ENCODE measurements around the gene NAGLU.

Gene NAGLU

GRCh38 chr17:42565523-42566214 lies 29.6 kb downstream of the NAGLU start:
- DNase-seq = no peak

GRCh38 chr17:42566215-42566882 lies 30.3 kb downstream of the NAGLU start:
- no peak for DNase-seq

GRCh38 chr17:42566883-42567573 lies 31.0 kb downstream of the NAGLU start, which contains the start of gene MLX:
Gene MLX (plus strand): TSS chr17:42567100. CDS start chr17:42567125, 25 bp downstream.
- DNase-seq = peak; percentile 81 to 87

DNA sequence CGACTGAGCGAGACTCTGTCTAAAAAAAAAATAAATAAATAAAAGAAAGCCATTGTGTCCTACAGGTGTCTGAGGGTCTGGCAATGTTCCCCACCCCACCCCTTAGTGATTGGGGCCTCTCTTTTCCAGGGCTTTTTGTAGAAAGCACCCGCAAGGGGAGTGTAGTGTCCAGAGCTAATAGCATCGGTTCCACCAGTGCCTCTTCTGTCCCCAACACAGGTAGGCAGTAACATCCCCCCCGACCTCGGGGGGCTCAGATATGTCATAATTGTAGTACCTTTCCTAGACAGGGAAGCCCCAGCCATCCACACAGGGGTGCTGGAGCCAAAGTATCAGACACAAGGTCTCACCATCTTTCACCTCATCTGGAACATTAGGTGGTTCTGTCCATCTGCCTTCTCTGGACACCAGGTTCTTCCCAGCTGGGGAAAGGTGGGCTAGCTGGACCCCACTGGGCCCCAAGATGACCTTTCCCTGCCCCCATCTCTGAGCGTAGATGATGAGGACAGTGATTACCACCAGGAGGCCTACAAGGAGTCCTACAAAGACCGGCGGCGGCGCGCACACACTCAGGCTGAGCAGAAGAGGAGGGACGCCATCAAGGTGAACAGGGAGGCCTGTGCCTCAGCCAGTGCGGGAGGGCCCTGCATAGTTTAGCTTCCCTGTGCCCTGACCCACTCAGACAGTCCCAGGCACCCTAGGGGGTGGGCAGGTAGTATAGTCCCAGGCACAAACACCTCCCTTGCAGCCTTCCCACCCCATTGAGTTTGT lies 32.5 kb downstream of the NAGLU start:
- no peak for DNase-seq

- DNase-seq = no peak
Observed at GRCh38 chr17:42571435-42572225, 35.6 kb downstream of the NAGLU start.

GRCh38 chr17:42573095-42573494 lies 37.1 kb downstream of the NAGLU start:
- no peak for DNase-seq

DNA sequence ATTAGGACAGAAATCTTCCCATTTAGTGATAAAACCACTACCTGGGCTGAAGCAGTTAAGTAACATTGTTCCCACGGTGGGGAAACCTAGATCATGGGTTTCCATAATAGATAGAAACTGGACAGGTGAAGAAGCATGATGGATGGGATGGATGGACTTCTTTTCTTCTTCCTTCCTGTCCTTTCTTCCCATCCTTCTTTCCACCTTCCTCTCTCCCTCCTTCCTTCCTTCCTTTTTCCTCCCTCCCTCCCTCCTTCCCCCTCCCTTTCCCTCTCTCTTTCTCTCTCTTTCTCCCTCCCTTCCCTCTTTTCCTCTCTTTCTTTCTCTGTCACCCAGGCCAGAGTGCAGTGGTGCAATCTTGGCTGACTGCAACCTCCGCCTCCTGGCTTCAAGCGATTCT lies 38.4 kb downstream of the NAGLU start:
- no peak for DNase-seq

GRCh38 chr17:42577140-42577531 lies 41.1 kb downstream of the NAGLU start:
- DNase-seq = no peak

- peak; percentile 87 to 90 for DNase-seq
Observed at GRCh38 chr17:42577532-42578281, 41.7 kb downstream of the NAGLU start, which contains the start of gene PSMC3IP. Gene PSMC3IP (minus strand): TSS chr17:42577729. CDS start chr17:42577686, 43 bp downstream.

GRCh38 chr17:42578282-42578869 lies 42.3 kb downstream of the NAGLU start:
- DNase-seq = peak; percentile 69 to 71

DNA sequence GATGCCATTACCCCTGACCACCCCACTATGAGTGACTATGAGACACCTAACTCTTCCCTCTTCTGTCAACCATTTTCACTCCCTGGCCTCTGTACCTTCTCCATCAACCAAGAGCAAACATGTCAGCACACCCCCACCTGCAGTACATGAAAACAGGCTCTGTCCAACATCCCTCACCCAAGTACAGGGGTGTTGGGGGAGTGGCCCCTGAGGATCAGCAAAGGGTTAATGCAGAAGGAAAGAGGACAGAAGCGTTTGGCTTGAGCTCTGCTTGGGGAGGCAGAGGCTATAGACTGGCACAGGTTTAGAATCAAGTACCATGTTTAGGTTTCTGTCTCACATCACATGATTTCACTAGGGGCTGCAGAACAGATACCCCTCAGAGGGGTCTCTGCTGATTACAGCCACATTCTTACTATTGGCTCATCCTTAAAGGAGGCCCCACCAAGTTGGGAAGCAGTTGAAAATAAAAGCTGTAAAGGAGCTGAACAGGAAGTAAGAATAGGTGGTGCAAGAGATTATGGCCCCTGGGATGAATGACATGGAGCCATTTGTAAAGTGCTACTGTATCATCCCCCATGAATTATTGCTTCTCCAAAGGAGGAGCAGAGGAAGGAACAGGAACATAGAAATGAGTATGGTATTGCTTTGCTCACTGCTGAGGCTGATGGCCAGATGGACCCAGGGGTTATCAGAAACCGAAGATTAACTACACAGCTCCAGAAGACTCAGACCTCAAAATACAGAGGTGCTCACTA lies 43.9 kb downstream of the NAGLU start:
- DNase-seq = no peak

DNA sequence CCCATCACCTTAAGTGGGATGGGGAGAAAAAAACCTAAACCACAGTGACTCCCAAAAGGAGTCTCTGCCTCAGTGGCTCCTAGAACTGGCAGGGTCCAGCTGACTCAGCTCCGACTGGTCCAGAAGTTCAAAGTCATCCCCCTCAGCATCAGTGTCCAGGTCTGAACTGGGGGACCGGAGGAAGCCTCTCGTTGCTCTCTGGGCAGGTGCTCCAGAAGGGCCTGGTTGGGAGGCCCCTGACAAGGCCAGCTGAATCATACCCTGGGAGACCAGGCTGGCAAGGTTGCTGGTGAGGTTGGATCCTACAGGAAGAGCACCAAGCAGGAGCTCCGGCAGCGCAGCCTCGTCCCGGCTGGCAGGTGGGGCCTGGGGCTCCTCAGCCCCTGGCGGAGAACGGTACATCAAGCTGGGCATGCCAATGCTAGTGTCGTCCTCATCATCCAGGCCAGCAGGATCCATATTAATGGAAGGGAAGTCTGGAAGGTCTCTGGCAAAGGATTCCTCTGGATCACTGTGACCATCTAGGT lies 45.8 kb downstream of the NAGLU start:
- DNase-seq = no peak

- DNase-seq = no peak
Observed at GRCh38 chr17:42584880-42585279, 48.8 kb downstream of the NAGLU start.

DNA sequence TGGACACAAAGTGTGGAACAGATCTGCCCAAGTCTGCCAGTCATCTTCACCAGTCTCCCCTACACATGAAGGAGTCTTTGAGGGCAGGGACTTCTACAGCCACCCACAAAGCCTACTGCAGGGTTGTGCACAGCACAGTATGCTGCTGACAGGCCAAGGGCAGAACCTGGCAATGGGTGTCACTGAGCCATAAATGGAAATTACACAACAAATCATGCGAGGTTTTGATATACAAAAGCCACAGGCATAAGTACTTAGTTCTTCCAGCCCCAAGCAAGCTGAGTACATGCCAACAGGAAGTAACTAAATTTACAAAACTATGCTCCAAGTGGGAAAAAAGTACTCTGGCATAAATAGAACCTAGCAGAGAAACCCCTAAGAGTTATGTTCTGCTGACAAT lies 49.3 kb downstream of the NAGLU start:
- no peak for DNase-seq

- DNase-seq = no peak
Observed at GRCh38 chr17:42586514-42587230, 50.6 kb downstream of the NAGLU start.

- DNase-seq = no peak
Observed at GRCh38 chr17:42590886-42591285, 54.8 kb downstream of the NAGLU start.

DNA sequence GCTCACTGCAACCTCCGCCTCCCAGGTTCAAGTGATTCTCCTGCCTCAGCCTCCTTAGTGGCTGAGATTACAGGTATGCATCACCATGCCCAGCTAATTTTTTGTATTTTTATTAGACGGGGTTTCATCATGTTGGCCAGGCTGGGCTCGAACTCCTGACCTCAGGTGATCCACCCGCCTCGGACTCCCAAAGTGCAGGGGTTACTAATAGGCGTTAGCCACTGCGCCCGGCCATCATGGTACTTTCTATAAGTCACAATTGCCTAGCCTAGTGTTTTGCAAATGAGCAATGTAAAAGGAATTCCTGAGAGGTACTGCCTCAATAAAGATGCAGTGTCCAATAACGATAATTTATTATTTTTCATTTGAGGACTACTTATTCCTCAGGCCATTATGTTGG lies 55.4 kb downstream of the NAGLU start:
- DNase-seq = no peak

Data from activated CD4-positive, alpha-beta T cell treated with anti-CD3 and anti-CD28 coated beads, Interleukin-2, amount 50 U/mL, for 4 hours (primary cell).